ENCODE data around the gene RAB40B.
A peak's percentile ranks its signal among the peaks of the same experiment; 100 is the strongest.
"Not testable (repeated sequence)": the region's sequence is repeated elsewhere in the genome, so short reads cannot be mapped to it uniquely, and the experiment has no call there.

RAB40B gene, protein sequence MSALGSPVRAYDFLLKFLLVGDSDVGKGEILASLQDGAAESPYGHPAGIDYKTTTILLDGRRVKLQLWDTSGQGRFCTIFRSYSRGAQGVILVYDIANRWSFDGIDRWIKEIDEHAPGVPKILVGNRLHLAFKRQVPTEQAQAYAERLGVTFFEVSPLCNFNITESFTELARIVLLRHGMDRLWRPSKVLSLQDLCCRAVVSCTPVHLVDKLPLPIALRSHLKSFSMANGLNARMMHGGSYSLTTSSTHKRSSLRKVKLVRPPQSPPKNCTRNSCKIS

DNA sequence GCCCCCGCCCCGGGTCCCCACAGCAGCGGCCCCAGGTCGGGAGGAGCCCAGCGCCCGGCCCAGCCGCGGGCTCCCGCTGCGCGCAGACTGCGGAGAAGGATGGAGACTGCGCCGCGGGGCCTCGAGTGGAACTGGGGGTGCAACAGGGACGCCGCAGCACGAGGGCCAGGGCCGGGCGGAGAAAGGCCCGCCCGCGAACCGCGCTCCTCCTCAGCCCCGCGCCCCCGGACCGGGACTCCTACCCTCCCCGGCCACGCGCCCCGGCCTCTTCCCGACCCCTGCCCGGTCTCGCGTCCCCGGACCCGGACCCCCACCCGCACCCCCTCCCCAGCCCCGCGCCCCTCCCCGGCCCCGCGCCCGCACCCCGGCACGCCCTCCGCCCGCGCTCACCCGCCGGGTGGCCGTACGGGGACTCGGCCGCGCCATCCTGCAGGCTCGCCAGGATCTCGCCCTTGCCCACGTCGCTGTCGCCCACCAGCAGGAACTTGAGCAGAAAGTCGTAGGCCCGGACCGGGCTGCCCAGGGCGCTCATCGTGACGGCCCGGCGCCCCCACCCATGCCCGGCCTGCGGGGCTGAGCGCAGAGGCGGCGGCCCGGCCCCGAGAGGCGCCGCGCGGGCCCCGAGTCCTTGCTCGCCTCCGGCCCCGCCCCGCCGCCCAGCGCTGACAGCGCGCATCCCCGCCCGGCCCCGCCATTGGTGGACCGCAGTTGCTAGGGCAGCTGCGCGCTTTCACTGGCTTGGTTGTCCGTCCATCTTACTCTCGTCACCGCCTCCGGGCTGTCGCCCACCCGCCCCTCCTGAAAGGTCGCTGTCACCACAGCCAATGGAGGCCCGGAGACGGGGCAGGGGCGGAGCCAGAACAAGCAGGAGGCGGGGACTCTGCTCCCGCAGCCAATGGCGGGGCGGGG lies at the start of gene RAB40B:
RAB40B (minus strand) TSS at position 634 of the 909 bp plus-strand sequence; CDS start at position 532, 102 bp downstream.
- DNase-seq (ENCODE audit: low read depth, low spot score): peak; percentile 97

DNA sequence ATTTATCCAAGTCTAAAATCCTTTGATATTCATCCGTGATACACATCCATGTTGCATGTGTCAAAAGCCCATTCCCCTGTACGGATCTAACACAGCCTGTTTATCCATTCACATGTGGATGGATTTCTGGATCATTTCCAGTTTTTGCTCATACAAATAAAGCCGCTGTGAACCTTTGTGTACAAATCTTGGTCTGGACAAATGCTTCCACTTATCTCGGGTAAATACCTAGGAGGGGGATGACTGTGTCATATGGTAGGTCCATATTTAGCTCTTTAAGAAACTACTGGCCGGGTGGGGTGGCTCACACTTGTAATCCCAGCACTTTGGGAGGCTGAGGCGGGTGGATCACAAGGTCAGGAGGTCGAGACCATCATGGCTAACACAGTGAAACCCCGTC lies 47.0 kb upstream of the RAB40B start:
- no peak for DNase-seq (ENCODE audit: low read depth, low spot score)

DNA sequence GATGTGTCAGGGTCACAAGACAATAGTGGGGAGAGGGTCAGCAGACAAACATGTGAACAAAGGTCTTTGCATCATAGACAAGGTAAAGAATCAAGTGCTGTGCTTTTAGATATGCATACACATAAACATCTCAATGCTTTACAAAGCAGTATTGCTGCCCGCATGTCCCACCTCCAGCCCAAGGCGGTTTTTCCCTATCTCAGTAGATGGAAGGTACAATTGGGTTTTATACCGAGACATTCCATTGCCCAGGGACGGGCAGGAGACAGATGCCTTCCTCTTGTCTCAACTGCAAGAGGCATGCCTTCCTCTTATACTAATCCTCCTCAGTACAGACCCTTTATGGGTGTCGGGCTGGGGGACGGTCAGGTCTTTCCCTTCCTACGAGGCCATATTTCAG lies 46.2 kb upstream of the RAB40B start:
- not testable (repeated sequence) for DNase-seq (ENCODE audit: low read depth, low spot score)

DNA sequence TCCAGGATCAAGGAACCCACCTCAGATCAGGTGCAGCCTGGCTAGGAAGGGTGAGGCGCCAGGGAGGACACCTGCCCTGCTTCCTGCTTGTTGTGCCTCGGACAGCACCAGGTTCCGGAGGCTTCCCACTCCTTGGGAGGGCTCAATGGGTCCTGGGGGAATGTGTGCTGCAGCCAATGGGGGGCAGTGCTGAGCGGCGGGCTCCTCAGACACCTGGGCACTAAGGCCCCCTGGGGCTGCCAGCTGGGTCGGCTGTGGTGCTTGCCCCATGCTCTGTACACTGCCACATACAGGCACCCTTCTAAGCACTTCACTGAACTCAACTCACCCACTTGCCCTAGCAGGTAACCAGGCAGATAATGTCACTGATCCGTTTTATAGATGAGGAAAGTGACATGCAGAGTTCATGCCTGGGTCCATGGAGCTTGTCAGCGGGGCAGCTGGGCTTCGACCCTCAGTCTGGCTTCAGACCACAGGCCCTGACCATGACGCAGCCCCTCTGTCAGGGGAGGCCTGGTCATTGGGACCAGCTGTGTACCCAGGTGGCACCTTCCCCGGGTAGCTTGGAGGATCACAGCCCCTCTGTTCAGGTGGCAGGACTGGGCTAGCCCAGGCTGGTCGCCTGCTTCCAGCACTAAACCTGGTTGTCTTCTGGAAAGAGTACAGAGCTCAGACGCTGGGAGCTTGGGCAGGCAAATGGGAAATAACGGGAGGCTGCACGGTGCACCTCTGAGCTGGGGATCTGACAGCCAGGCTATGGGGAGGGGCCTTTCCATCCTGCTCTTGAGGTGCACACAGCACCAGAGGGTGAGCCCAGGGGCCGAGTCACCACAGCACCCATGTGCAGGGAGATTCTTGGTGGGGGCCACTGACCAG lies 45.1 kb upstream of the RAB40B start:
- no peak for DNase-seq (ENCODE audit: low read depth, low spot score)

DNA sequence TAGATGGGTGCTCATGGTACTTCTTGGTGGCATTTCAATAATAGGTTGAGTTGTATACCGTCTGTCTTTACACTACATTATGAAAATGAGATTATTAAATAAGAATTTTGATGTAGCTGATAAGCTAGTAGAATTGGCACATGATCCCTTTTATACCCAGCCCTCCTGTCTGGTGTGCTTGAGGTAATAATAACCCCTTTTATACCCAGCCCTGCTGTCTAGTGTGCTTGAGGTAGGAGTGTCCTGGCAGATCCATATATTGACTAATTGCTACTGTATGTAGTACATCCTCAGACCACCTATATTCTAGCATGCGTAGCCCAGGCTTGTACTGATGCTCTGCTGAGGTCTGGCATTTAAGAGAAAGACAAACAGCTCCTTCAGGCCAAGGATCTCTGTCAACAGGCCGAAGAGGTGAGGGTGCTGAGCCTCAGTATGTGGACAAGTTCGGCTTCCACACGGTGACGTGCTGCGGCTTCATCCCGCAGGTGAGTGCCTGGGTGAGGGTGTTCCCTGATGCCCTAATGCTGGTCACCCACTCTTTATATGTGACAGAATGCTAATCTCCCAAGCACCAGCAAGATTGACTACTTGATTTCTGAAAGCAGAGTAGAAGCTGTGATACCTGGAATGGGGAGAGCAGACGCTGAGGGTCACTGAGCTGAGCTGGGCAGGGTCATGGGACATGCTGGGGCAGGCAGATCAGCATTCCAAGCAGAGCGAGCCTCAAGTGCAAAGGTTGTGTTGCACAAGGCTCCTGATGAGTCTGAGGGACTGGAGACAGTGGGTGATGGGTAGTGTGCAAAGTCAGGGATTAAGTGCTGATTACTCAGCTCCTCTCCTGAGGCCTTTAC lies 42.6 kb upstream of the RAB40B start:
- DNase-seq (ENCODE audit: low read depth, low spot score): no peak

DNA sequence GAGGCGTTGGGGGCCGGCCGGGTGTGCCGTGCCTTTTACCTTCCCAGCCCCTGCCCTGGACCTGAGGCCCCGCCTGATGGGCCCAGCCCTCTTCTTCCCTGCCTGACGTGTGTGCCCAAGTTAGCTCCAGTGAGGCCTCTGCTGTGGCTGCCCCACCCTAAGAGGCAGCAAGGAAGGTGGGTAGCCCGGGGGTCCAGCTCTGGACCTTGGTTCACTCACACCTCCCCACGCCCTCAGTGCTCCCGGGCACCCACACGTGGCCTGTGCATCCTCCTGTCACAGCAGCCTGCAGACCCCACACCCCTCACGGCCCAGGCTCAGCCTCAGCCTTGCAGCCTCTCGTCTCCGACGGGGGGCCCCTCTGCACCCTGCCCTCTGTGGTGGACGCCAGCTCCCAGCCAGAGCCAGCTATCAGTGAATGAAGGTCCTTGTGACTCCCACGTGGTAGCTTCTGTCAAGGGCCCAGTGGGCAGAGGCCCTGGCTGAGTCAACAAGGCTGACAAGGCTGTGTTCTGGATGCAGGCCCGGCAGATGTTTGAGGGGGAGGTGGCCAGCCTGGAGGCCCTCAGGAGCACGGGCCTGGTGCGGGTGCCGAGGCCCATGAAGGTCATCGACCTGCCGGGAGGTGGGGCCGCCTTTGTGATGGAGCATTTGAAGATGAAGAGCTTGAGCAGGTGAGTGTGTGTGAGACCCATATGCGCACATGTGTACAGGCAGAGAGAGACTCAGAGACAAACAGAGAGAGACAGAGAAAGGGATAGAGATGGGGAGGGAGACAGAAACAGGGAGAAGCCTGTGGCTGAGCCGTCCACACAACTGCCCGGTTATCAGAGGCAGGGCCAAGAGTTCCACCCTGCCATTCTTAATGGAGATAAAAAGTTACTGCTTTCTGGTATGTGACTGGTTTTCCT lies 39.7 kb upstream of the RAB40B start:
- no peak for DNase-seq (ENCODE audit: low read depth, low spot score)

DNA sequence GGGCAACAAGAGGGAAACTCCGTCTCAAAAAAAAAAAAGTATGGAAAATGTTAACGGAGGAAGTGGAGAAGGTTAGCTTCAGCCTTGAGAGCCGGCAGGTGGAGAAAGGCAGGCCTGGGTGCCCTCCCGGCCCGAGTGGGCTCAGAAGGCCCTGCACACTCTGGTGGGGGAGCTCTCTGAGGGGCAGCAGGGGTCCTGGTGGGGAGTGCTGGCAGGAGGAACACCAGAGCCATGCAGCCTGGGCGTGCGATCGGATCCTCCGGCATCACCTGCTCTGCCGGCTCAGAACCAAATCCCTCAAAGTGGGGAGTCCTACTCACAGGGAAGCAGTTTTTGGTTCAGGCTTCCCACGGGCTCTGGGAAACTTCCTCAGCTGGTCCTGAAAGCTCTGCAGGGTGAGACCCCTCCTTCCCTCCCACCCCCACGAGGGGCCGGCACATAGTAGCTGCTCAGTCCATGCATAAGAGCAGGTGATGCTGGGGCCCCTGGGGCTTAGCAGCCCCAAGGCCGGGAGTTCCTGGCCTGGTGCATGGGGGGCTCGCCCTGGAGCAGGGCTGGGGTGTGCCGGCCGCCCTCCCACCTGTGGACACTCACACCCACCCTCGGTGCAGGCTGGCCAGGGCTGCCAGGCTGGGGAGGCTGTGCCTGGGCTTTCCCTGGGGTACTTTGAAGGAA lies 38.1 kb upstream of the RAB40B start:
- no peak for DNase-seq (ENCODE audit: low read depth, low spot score)

DNA sequence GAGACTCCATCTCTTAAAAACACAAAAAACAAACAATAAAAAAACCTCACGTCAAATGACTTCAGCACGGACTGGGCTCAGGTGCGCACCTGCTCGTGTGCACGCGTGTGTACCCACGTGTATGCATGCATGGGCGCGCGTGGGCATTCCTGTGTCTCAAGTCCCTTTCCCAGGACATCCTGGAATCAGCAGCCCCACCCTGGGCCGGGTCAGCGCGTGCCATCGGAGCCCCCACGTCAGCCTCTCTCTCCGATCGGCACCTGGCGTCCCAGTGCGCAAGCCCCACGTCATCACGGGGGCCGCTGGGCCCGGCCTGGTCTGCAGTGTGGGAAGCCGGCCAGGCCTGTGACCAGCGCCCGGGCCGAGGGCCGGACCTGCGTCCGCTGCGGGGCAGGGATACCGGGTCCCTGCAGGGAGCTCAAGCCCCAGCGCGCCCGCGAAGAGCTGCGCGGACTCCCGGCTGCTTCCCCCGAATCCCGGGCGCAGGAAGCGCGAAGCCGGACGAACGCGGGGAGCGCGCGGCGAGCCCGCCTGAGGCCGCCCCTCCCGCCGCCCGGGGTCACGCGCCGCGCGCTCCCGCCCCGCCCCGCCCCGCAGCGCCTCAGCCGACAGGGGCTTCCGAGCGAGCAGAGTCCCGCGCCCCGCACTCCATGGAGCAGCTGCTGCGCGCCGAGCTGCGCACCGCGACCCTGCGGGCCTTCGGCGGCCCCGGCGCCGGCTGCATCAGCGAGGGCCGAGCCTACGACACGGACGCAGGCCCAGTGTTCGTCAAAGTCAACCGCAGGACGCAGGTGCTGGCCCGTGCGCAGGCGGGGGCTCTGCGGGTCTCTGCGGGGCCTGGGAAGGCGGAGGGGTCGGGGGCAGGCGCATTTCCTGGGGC lies 36.7 kb upstream of the RAB40B start, which contains the start of gene FN3K:
FN3K (plus strand) TSS at position 629 of the 880 bp plus-strand sequence; CDS start at position 651, 22 bp downstream.
- no peak for DNase-seq (ENCODE audit: low read depth, low spot score)

DNA sequence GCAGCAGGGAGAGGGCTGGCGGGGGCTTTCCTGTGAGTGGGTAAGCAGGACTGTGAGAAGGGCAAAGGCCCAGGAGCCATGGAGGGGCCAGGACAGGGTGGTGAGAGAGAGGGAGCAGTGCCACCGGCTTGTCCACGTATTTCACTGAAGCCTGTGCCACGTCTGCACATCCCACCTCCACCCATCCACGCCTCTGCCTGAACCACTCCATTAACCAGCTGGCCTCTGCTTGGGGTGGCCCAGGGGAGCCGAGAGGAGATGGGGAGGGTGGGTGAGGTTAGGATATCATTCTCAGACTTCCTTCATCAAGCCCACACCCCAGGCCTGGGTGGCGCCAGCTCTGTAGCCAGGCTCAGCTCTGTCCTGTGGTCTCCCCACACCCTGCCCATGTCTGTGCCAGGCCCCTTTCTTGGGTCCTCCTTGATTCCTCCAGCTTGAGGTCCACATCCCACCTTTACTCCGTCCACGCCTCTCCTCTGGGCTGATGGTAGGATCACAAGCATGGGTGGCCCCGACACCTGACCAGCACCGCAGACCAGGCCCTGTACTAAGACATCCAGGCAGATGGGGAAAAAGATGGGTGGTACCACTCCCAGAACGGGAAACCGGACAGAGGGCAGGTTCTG lies 33.7 kb upstream of the RAB40B start:
- no peak for DNase-seq (ENCODE audit: low read depth, low spot score)

DNA sequence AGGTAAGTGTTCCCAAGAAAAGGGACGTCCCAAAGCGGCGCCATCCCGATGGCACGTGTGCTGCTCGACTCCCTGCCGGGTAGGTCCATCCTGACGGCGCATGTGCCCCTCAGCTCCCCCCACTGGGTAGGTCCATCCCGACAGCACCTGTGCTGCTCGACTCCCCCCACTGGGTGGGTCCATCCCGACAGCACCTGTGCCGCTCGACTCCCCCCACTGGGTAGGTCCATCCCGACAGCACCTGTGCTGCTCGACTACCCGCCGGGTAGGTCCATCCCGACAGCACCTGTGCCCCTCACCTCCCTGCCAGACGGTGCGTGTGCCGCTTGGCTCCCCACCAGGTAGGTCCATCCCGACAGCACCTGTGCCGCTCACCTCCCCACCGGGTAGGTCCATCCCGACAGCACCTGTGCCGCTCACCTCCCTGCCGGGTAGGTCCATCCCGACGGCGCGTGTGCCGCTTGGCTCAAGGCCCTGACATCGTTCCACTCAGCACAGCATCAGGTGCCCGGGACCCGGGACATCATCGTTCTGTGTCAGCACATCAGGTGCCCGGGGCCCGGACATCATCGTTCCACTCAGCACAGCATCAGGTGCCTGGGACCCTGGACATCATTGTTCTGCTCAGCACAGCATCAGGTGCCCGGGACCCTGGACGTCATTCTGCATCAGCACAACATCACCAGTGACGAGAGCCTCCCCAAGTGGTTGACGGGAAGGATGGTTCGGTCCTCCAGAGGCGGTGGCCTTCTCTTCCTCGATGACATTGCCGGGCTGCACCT lies 31.2 kb upstream of the RAB40B start:
- no peak for DNase-seq (ENCODE audit: low read depth, low spot score)

DNA sequence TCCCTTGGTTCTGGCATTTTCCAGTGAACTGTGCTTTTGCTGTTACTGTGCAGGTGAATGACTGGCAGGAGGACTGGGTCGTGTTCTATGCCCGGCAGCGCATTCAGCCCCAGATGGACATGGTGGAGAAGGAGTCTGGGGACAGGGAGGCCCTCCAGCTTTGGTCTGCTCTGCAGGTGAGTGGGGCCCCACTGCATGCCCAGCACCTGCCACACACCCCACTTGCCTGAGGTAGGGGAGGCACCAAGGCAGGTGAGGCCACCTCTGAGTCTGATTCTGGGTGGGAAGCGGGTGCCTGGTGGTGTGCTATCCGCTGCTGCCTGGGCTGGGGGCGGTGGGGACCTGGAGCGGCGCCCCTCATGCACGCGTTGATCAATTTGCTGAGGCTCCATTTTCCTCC lies 27.9 kb upstream of the RAB40B start:
- DNase-seq (ENCODE audit: low read depth, low spot score): no peak

DNA sequence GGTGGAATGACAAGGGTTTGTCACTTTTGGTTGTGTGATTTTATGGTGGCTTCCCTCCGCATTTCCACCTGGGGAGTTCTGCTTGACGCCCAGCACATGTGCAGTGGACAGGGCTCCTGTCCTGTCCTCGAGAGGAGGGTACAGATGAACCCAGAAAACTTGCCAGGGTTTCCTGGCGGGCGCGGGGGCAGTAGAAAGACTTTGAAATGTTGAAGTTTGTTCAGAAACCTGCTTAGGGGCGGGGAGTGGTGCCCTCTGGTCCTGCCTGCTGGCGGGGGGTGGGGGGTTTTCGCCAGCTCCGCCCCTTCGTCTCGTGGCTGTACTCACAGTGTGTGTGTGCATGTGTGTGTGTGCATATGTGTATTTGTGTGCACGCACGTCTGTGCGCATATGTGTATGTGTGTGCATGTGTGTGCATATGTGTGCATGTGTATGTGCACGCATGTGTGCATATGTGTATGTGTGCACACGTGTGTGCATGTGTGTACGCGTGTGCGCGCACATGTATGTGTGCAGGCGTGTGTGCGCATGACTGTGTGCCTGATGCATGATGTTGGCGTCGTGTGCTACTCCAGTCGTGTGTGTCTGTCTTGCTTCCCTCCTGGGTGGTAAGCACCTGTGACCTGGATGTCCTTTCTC lies 24.8 kb upstream of the RAB40B start:
- DNase-seq (ENCODE audit: low read depth, low spot score): no peak

DNA sequence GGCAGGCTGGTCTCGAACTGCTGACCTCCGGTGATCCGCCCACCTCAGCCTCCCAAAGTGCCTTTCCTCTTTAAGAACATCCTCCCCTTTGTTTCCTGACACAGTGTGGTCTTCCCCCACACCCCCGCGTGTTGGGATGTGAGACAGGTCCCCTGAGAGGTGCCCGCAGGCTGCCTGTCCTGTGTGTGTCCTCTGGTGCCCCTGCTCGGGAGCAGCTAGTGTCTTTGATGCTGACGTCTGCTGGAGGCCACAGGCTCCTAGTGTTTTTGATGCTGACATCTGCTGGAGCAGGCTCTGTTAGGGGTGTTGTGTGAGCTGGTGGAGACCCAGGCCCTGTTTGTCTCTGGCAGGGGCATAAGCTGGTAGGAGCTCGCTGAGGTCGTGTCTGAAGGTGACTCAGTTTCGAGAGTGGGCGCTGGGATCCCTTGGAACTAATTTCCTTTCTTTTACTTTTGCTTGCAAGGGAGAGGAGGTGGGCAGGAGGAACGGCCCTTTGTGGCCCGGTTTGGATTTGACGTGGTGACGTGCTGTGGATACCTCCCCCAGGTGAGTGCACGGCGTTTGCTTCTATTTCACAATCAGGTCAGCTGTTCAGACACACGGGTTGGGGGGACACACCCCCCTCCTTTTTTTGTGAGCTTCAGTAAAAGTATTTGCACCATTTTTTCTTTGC lies 24.0 kb upstream of the RAB40B start:
- DNase-seq (ENCODE audit: low read depth, low spot score): no peak

DNA sequence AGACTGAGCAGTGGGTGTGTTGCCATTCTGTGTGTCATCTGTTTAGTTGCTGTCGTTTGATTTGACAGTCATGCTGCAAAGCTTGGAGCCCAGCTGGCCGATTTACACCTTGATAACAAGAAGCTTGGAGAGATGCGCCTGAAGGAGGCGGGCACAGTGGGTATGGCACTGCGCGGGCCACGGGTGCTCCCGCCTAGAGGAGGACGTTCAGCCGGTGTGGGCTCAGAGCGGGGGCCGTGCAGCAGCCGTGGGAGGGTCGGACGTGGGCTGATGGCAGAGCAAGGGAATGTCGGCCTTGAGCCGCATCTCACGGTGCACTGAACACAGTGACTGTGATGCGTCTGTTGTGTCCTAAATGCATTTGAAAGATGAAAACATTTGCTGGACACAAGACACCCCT lies 21.7 kb upstream of the RAB40B start:
- DNase-seq (ENCODE audit: low read depth, low spot score): no peak

DNA sequence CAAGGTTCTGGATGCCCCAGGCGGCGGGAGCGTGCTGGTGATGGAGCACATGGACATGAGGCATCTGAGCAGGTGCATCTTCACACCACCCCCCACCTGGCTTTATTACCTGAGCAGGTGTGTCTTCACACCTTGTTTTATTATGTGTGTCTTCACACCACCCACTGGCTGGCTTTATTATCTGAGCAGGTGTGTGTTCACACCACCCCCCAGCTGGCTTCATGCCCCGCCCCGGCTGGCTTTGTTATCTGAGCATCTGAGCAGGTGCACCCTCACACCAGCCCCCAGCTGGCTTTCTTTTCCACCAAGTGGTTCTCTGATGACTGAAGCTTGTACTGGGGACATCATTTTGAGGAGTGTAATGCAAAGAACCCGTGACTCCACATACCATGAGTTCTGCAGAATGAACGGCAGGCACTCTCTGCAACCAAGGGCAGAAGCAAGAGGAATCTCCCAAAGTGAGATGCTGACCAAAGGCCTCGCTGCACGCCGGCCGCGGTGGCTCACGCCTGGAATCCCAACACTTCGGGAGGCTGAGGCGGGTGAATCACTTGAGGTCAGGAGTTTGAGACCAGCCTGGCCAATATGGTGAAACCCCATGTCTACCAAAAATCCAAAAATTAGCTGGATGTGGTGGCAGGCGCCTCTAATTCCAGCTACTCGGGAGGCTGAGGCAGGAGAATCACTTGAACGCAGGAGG lies 20.6 kb upstream of the RAB40B start:
- DNase-seq (ENCODE audit: low read depth, low spot score): no peak

Measured in activated naive CD8-positive, alpha-beta T cell treated with anti-CD3 and anti-CD28 coated beads, Interleukin-2, amount 50 U/mL, for 16 hours (primary cell).